ENCODE results near the gene DCST1.

DCST1 gene

DNA sequence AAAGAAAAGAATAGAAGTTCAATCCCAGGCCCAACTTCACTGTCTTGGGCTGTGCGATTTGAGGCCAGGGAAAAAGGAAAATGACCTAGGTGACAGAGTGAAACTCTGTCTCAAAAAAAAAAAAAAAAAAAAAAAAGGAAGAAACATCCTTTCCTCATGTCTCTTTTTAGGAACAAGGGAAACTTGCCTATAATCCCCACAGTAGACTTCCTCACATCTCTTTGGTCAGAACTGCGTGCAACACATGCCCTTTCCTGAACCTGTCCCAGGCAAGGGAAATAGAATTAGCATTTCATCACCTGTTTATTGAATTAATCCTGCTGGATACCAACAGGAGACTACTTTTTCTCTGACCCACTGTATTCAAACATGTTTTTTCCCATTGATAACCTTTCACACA lies 2.3 kb downstream of the DCST1 start:
- DNase-seq (ENCODE audit: low read depth) = no peak

DNA sequence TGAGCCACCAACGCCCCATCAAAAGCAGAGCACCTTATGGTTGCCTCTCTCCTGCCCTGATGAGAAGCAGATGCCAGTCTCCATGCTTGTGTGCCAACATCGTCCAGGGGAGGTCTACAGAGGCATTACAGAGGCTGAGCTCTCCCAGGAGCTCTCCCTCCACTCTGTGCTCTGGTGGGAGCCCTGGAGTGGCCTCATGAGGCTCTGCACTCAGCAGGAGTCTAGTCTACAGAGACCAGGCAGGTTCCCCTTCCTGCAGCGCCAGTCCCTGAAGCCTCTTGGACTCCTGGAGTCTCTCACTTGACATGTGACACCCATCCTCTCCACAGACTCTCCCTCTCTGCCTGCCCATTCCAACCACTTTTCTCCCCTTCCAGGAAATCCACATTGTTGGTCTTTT lies 3.4 kb downstream of the DCST1 start:
- DNase-seq (ENCODE audit: low read depth) = no peak

DNA sequence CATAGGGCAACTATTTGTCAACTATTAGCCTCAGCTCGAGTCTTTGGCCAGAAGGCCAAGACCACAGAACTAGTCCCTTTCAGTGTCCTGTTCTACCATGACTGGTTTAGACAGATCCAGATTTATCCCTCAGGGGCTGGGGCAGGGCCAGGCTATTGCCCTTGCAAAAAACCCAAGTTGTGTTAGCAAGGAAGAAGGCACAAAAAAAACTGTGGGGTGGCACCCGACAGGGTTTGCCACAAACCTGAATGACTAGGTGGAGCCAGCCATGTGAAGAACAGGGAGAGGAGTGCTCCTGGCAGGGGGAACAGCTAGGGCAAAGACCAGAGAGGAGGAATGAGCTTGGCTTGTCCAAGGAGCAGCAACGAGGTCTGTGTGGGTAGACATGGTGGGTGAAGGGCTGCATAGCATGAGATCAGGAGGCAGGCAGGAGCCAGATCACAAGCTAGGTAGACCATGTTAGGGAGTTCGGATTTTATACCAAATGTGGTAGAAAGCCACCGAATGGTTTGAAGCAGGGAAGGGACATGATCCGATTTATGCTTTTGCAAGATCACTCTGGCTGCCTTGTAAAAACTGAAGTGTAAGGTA lies 4.3 kb downstream of the DCST1 start:
- no peak for DNase-seq (ENCODE audit: low read depth)

DNA sequence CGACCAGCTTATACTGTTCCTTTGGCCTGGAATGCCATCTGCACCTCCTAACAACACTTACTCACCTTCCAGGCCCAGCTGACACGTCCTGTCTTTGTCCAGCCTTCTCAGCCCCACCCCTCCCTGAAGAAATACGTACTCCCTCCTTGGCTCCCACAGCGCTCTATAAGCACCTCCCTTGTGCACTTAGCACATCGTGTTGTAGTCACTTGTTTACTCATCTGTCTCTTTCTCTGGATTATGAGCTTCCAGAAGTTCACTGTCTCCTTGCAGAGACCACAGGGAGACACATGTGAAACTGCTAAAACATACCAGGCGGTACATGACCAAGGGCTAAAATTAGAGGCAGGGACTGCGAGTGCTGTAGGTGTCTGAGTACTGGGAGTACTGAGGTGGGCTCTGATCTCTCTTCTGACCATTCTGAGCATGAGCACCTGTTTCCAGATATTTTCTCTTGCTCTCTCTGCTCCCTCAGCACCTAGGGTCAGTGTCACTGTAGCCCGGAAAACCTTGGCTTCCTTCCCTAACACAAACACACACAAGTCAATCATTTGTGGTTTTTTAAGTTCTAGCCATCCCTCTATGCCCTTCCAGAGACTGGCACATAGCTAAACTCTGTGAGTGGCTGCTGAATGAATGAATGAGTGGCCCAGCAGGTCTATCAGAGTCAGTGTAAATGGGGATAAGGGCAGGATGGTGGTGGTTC lies 5.1 kb downstream of the DCST1 start:
- no peak for DNase-seq (ENCODE audit: low read depth)

DNA sequence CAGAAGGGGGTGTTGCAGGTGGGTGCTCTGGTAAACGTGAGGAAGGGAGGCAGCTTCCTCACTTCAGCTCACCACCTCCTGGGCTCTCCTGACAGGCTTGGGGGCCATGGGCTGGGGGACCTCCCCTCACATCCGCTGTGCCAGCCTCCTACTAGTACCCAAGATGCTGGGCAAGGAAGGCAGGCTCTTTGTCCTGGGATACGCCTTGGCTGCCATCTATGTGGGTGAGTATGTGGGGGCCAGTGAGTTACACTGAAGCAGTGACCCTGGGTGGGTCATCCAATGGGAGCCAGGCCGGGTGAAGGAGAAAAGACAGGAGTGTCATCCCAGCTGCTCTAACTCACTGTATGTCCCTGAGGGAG lies 5.7 kb downstream of the DCST1 start:
- no peak for DNase-seq (ENCODE audit: low read depth)

DNA sequence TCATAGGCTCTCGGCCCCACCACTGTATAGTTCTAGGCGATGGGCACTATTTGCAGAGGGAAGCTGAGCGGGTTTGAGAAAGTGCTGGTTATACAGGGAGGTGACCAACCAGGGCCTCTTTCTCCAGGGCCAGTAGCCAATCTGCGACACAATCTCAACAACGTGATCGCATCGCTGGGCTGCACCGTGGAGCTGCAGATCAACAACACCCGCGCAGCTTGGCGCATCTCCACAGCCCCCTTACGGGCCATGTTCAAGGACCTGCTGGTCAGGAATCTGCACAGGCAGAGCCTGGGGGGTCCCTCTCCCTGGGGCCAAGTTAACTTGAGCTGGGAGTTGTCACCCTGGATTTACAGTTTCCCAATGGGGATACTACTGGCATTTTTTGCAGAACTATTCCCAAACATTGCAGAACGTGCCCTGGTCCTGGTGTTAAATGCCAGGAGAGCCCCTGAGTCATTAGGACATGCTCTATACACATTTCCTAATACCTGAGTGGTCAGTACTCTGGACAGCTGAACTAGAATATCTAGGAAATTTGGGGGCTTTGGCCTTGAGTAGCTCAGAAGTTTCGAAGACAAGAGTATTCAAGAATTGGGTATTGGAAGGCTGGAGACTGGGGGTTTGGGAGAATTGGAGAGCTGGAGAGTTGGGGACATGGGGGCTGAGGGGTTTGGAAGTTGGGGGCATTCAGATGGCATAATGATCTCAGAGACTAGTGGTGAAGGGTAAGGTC lies 6.9 kb downstream of the DCST1 start:
- DNase-seq (ENCODE audit: low read depth) = no peak

DNA sequence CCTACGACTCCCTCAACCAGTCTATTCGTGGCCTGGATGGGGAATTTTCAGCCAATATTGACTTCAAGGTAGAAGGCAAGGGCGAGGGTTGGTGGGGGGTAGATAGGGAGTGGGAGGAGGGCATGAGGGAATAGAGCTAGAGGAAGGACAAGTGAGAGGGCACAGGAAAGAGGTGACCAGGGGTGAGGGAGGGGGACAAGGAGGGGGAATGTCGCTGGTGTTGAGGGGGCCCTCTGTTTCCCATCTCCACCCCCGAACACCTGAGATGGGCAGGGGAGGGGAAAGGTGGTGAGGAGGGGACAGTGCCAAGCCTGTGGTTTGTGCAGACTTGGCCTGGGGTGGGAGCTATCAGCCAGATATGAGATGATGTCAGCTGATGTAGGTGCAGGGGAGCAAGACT lies 9.2 kb downstream of the DCST1 start:
- DNase-seq (ENCODE audit: low read depth) = no peak

DNA sequence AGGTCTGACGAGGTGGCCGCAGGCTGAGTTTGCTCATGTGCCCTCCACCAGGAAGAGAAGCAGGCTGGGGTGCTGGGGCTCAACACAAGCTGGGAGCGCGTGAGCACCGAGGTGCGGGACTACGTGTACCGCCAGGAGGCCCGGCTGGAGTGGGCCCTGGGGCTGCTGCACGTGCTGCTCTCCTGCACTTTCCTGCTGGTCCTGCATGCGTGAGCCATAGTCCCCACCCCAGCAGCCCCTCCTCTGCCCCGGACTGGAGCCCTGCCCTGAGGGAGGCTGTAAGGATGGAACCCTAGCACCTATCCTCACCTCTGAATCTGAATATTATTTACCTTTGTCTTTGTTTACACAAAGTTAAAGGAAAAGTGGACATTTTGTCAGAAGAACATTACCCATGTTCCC lies 9.7 kb downstream of the DCST1 start:
- no peak for DNase-seq (ENCODE audit: low read depth)

DNA sequence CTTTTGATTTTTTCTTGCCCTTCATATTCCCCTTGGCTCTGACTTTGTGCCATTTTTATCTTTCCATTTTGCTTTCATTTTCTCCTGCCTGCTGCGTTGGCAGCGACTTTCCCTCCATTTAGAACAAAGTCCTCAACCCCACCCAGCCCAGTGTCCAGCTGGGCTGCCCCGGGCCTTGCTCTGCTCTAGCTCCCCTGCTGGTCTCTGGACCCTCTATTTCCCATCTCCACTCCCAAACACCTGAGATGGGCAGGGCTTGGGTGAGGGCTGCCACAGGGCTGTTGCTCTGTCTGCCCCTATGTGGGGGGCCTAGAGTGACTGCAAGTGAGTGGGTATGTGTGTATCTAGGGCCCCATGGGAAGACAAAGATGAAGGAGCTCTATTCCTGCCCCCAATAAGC lies 10.2 kb downstream of the DCST1 start:
- DNase-seq (ENCODE audit: low read depth) = no peak

DNA sequence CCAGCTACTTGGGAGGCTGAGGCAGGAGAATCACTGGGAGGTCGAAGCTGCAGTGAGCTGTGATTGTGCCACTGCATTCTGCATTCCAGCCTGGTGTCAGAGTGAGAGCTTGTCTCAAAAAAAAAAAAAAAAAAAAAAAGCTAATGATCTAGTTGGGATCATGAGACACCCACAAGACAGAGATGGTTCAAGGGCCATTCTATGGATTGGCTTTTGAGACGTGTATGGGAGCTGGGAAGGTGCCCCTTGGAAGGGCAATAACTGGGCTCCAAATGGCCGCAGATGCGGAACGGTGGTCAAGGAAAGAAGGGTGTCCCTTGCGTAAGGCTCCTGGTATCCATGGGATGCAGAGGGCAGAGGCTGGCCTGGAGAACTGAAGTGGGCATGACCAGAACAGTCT lies 10.7 kb downstream of the DCST1 start:
- DNase-seq (ENCODE audit: low read depth) = no peak

DNA sequence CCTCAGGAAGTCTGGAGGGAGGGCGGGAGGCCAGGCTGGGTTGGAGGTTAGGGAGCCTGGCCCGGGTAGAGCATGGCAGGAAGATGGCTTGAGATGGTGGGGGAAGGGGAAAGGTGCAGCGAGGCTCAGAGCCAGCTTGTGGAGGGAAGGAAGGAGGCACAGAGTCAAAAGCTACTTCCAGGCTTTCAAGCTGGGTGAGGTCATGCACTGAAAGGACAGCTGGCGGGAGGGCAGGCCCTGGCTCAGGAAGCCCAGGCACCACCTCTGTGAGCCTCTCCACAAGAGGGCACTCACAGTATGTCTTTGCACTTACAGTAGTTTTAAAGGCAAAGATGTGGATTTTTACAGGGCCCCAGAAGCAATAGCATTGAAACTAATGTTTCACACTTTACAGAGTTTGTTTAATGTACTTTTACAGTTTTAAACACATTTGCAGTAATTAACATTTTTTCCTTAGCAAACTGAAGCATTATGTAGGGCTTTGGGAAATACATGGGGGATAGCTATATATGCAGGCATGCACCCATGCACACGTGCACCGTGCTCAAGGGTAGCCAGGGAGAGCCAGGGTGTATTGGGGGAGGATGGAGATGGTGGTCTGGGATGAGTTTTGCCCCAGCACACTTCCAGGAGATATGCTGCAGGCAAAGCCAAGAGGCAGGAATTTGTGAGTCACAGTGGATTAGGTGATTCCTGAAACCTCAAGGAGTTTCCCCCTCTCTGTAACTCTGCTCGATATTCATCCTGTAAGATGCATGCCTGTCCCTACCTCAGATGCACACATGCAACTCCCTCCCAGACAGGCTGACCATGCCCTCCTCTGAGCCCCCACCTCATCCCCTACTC lies 11.4 kb downstream of the DCST1 start:
- DNase-seq (ENCODE audit: low read depth) = peak; percentile 79

DNA sequence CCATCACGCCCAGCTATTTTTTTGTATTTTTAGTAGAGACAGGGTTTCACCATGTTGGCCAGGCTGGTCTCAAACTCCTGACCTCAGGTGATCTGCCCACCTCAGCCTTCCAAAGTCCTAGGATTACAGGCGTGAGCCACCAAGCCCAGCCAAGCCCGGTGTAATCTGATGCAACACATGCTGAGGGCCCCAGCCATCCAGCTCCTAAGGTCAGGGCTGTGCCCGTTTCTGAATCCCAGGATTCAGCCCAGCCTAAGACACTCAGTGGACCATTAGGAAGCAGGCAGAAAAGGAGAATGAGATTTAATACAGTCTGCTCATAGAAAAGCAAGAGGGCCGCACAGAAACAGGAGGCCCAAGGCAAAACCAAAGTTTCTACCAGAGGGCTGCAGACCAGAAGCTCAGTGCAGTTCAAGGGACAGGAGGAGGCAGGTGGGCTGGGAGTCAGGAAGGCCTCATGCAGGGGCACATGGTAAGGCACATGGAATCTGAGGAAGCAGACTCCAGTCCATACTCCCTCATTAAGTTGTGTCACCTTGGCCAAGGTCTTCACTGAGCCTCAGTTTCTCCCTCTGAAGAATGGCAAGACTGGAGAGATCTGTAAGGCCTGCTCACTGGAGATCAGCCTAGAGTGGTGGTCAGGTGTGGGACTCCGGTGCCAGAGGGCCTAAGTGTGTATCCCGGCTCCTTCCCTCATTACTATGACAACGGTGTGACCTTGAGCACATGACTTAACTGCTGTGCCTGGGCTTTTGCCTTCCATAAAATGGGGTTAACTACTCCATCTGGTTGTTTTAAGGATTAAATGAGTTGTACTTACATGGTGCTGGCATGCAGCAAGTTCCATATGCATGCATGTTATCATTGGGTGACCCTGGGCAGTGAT lies 15.1 kb downstream of the DCST1 start:
- no peak for DNase-seq (ENCODE audit: low read depth)

DNA sequence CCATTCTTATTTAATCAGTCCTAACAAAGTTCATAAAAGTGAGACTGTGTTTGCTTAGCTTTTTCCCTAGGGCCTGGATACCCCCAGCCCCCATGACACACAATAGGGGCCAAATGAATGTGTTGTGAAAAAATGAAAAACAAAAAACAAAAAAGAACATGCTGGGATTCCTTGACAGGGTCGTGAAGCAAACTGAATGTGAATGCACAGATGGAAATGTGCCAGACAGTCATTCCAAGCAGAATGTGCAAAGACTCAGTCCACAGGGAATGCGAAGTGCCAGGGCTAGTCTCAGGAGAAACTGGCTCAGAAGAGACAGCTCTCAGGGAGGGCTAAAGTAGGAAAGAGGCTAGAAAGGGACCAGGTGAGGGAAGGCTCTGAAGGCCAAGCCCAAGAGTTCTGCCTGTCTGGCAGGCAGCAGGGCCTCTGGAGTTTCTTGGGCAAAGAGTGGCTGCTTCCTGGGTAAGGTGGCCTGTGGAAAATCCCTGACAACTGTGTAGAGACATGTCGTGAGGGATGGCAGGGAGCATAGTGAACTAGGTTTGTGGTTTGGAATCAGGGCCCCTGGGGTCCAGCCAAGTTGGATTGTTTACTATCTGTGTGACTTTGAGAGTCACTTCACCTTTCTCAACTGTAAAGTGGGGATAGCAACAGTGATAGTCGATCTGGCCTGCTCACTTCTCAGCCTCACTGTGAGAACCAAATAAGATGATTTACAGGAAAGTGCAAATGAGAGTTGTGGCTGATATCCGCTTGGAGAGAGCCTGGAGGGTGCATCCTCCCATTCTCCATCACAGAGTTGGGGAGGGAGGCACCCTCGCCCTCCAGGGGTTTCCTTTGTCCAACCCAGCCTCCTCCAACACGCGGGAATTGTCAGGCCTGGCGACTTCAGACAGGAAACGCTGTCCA lies 16.3 kb downstream of the DCST1 start:
- DNase-seq (ENCODE audit: low read depth) = no peak

DNA sequence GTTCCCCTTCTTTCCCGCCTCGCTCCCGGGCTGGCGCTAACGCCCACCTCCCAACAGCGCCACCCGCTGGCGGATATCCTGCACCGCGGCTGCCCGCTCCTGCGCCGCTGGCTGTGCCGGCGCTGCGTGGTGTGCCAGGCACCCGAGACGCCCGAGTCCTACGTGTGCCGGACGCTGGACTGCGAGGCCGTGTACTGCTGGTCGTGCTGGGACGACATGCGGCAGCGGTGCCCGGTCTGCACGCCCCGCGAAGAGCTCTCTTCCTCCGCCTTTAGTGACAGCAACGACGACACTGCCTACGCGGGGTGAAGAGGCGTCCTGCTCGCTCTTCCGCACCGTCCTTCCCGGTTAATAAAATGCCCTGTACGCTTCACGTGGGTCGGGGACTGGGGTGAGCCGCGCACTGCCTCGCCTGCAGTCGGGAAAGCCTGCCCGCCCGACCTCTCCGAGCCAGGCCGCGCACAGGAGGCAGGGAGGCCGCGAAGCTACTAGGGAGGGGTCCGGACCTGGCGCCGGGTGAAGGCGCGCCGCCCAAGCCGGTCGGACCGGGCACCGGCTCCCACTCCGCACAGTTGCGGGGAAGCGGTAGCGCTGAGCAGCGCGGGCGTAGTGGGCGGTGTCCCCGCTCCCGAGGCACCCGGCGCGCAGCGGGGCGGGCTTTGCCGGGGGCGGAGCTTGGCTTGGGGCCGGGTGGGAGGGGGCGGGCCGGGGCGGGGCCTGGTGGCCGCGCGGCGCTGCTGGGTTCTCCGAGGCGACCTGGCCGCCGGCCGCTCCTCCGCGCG lies 17.1 kb downstream of the DCST1 start, which contains the start of gene ADAM15:
TSS of gene ADAM15 (plus strand) at position 757 of the 782 bp plus-strand sequence. CDS start 71 bp downstream, outside the sequence.
- DNase-seq (ENCODE audit: low read depth) = peak; percentile 58

DNA sequence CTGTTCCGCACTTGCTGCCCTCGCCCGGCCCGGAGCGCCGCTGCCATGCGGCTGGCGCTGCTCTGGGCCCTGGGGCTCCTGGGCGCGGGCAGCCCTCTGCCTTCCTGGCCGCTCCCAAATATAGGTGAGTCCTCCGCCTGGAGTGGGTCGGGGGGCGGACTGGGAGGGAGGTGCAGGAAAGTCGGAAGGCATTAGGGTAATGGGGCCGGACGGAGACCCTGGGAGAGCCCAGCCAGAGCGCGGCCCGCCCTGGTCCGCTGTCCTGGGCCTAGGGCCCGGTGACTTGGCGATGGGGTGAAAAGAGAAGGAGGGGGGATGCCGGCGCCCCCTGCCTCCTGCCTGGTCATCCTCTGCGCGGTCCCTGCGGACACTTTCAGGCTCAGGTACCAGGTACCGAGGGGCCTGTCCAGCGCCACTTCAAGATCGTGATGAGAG lies 17.7 kb downstream of the DCST1 start:
- DNase-seq (ENCODE audit: low read depth) = no peak

DNA sequence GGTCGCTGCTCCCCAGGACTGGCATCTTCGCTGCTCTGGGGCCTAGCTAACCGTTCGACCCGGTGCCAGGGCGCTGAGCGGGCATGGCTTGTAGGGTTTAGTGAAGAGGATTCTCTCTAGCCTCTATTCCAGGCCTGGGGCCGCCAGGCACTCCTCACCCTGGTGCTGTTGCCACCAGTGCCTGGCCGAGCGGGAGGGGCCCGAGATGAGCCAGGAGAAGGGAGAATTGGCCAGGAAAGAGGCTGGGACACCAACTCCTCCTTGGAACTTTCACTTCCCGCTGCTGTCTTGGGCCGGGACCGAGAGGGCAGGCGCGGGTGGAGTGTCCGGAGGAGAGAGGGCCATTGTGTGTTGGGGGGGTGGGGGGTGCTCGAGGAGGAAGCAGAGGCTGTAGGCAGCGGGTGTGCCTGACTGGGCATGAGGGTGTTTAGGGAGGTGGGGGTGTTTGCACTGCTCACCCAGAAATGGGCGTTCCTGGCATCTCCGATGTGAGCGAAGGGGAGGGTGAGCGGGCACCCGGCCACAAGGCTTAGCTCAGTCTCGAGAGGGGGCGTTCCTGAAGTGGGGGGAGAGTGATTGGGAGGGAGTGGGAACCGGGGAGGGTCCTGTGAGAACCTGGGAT lies 18.3 kb downstream of the DCST1 start:
- DNase-seq (ENCODE audit: low read depth) = no peak

DNA sequence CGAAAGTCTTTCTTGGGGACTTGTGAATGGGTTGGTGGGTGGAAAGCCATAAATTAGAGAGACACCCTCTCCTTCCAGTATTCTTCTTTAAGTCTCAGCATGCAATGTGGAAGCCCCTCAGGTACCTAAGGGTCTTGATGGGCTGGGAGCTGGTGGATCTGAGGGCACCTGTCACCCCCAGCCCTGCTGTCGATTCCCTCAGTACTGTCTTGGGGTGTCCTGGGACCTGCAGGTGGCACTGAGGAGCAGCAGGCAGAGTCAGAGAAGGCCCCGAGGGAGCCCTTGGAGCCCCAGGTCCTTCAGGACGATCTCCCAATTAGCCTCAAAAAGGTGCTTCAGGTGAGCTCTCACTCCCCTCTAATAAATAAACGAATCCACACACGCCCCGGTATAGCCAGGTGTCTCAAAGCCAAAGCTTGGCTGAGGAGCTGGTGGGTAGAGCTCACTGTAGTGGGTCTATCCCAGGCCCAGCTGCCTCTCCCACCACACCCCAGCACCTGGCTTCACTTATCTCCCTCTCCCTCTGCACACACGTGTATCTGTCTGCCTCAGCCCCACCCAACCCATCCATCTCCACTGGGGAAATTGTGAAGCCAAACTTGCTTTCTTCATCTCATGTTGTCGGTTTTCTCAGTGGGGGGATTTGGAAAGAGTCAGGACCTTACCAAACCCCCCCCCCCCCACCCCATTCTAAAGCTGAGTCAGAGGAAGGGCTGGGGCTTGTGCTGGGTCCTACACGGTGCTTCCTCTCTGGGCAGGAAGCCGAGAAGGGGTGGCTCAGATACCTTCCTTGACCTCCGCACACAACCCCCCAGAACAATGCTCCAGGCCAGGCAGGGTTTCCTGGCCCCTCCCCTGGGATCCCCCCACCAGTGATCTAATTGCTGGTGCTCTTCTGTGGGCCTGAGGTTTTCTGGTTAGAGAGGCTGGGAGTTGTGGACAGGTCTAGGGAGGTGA lies 19.1 kb downstream of the DCST1 start:
- DNase-seq (ENCODE audit: low read depth) = no peak
